Neuronal stem cell (in vitro differentiated cells): ENCODE data around the gene PIGU.
"Not testable (repeated sequence)": the region's sequence is repeated elsewhere in the genome, so short reads cannot be mapped to it uniquely, and the experiment has no call there.

Source experiments
- DNase-seq: peaks from one replicate; pipeline ENCODE4 v3.0.0-alpha.2; 2013; ENCODE audit warnings: low spot score
- H2AFZ ChIP-seq: one replicate; pipeline ENCODE4 v1.6.1; 2013; ENCODE audit warnings: mild to moderate bottlenecking, low read length, inconsistent platforms
- H2AK5ac ChIP-seq: 2 replicates; pipeline ENCODE4 v1.6.1; 2013; ENCODE audit warnings: low read depth, mild to moderate bottlenecking, inconsistent platforms, low read length, moderate library complexity, mixed read lengths
- H2BK120ac ChIP-seq: 2 replicates; pipeline ENCODE4 v1.6.1; 2013; ENCODE audit warnings: low read depth, mild to moderate bottlenecking, inconsistent platforms, low read length, moderate library complexity, mixed read lengths
- H2BK12ac ChIP-seq: one replicate; pipeline ENCODE4 v1.6.1; 2013; ENCODE audit warnings: low read length, inconsistent platforms
- H2BK15ac ChIP-seq: 2 replicates; pipeline ENCODE4 v1.6.1; 2013; ENCODE audit warnings: mild to moderate bottlenecking, low read length, inconsistent platforms, mixed read lengths
- H2BK5ac ChIP-seq: one replicate; pipeline ENCODE4 v1.6.1; 2013; ENCODE audit warnings: inconsistent platforms, mild to moderate bottlenecking, low read length, moderate library complexity
- H3K14ac ChIP-seq: one replicate; pipeline ENCODE4 v1.6.1; 2013; ENCODE audit warnings: low read length, inconsistent platforms
- H3K18ac ChIP-seq: 2 replicates; pipeline ENCODE4 v1.6.1; 2013; ENCODE audit warnings: low read length, inconsistent platforms
- H3K23ac ChIP-seq: 2 replicates; pipeline ENCODE4 v1.6.1; 2013; ENCODE audit warnings: low read depth, mild to moderate bottlenecking, mixed read lengths, low read length, inconsistent platforms; ENCODE audit not compliant: poor library complexity
- H3K27ac ChIP-seq: replicated peaks from 3 replicates; pipeline ENCODE4 v1.5.1; 2013; ENCODE audit warnings: low read length, inconsistent platforms
- H3K27me3 ChIP-seq, 3 experiments: 2 replicates each; pipeline ENCODE4 v1.6.1; 2013; ENCODE audit warnings: low read length in 3 of 3, mild to moderate bottlenecking in 2 of 3, inconsistent platforms in 1 of 3, low read depth in 1 of 3, mixed read lengths in 1 of 3, moderate library complexity in 1 of 3; ENCODE audit not compliant: control insufficient read depth in 3 of 3, insufficient read depth in 3 of 3
- H3K36me3 ChIP-seq, 2 donors: replicated peaks in 1 of 2; 2 replicates each; pipeline ENCODE4 v1.6.1; 2013; ENCODE audit warnings: low read length in 2 of 2; ENCODE audit not compliant: control insufficient read depth in 2 of 2, insufficient read depth in 2 of 2
- H3K4ac ChIP-seq: 2 replicates; pipeline ENCODE4 v1.6.1; 2013; ENCODE audit warnings: inconsistent platforms, mild to moderate bottlenecking, low read length, moderate library complexity
- H3K4me1 ChIP-seq, 2 donors: 1 replicate in 1 of 2; 2 replicates in 1 of 2; pipeline ENCODE4 v1.6.1; 2013; ENCODE audit warnings: low read length in 2 of 2, low read depth in 1 of 2; ENCODE audit not compliant: control insufficient read depth in 2 of 2, insufficient read depth in 1 of 2
- H3K4me2 ChIP-seq: one replicate; pipeline ENCODE4 v1.6.1; 2013; ENCODE audit warnings: mild to moderate bottlenecking, low read length, inconsistent platforms; ENCODE audit not compliant: insufficient read depth, poor library complexity, severe bottlenecking
- H3K4me3 ChIP-seq, 2 donors: 2 replicates each; pipeline ENCODE4 v1.5.1; 2013; ENCODE audit warnings: low read length in 2 of 2, mild to moderate bottlenecking in 2 of 2, inconsistent platforms in 1 of 2, moderate library complexity in 1 of 2
- H3K79me1 ChIP-seq: one replicate; pipeline ENCODE4 v1.6.1; 2013; ENCODE audit warnings: low read depth, mild to moderate bottlenecking, inconsistent platforms, low read length, moderate library complexity
- H3K9ac ChIP-seq: one replicate; pipeline ENCODE4 v1.6.1; 2013; ENCODE audit warnings: mild to moderate bottlenecking, low read depth, low read length, inconsistent platforms; ENCODE audit not compliant: poor library complexity
- H3K9me3 ChIP-seq, 2 donors: replicated peaks in 1 of 2; 2 replicates each; pipeline versions ENCODE3 to v1.6.1; 2013; ENCODE audit warnings: low read length in 2 of 2, mild to moderate bottlenecking in 2 of 2, inconsistent platforms in 1 of 2, low read depth in 1 of 2, mixed read lengths in 1 of 2, moderate library complexity in 1 of 2; ENCODE audit not compliant: control insufficient read depth in 2 of 2, insufficient read depth in 1 of 2
- H4K8ac ChIP-seq: one replicate; pipeline ENCODE4 v1.6.1; 2013; ENCODE audit warnings: low read depth, mild to moderate bottlenecking, inconsistent platforms, low read length, moderate library complexity
- H4K91ac ChIP-seq: one replicate; pipeline ENCODE4 v1.6.1; 2013; ENCODE audit warnings: low read length, low read depth, mild to moderate bottlenecking, inconsistent platforms; ENCODE audit not compliant: poor library complexity
- WGBS, 2 donors: extraction: QIAGEN DNeasy Blood & Tissue Kit; methylation state at CpG; one replicate each; pipeline ENCODE4 v1.1.7; 2013; ENCODE audit warnings: missing lambda C conversion rate in 2 of 2, mixed read lengths in 1 of 2; ENCODE audit not compliant: insufficient read length in 2 of 2, insufficient replicate concordance in 1 of 2; ENCODE audit errors: extremely low coverage in 2 of 2; 5-methylcytosine and 5-hydroxymethylcytosine counted together

The PIGU gene

DNA sequence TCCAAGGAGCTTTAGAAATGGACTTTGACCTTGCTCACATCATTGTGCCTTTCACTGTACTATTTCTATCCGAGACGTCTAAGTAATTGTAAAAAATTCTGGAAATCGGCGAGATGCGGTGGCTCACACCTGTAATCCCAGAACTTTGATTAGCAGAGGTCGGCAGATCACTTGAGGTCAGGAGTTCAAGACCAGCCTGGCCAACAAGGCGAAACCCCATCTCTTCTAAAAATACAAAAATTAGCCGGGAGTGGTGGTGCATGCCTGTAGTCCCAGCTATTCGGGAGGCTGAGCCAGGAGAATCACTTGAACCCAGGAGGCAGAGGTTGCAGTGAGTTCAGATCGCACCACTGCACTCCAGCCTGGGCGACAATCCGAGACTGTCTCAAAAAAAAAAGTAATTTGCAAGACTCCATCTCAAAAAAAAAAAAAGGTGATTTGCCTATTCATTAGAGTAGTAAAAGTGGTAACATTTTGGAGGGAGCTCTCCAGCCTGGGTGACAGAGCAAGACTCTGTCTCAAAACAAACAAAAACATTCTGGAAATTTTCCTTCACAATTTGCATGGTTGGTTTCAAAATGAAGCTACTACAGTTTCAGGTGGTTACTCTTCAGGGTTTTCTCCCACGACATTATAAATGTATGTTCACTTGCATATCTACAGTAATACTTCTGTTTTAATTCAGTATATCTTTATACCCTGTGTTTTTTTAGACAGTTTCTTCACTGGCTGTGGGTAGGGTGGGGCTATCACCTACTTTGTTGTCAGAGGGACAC lies 42.5 kb upstream of the PIGU start:
- not testable (repeated sequence) for H3K79me1 ChIP-seq, H2AFZ ChIP-seq, H3K4ac ChIP-seq, H3K18ac ChIP-seq, H3K4me1 ChIP-seq, H2BK5ac ChIP-seq, H3K9me3 ChIP-seq, H4K91ac ChIP-seq, H3K4me2 ChIP-seq, H3K4me3 ChIP-seq, H2BK15ac ChIP-seq, H4K8ac ChIP-seq, H3K9ac ChIP-seq, H3K23ac ChIP-seq, H3K27me3 ChIP-seq, DNase-seq, H3K27ac ChIP-seq, H2BK120ac ChIP-seq, H2AK5ac ChIP-seq, H3K14ac ChIP-seq, H2BK12ac ChIP-seq
- peaks cover 19 to 91% of the 10 kb centered on the region in 2 donors for H3K36me3 ChIP-seq
- WGBS, 2 donors: no CpG with 5 or more reads among the region's 13 CpGs

DNA sequence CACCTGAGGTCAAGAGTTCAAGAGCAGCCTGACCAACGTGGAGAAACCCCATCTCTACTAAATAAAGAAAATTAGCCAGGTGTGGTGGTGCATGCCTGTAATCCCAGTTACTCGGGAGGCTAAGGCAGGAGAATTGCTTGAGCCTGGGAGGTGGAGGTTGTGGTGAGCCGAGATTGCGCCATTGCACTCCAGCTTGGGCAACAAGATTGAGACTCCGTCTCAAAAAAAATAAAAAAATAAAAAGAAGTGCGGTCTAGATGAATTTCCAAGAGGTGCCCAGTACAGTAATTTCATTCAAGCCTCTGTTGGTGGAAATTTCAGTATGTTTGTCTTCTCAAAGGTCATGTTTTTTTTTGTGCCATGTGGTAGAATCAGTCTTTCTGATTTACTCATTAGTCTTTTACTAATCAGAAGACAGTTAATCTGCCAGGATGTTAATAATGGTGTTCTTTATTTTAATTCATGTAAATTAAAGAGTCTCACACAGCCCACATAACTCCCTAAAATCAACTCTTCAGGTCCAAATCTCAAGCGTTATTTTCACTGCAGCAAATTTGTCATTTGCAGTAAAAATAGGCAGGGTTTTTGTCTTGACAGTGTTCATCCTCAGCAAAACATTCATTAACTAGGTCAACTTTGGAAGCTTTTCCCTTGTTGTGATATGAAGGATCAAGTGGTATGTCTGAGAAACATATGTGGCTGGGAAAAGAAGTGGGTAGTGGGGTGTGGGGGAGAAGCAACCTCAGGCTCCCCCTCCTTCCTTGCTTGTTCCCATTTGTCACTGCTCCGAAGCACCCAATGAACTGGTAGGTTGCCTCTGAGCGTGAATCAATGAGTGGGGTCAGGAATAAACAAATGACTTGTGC lies 40.6 kb upstream of the PIGU start:
- Histone ChIP-seq H3K23ac (no peak overlapping the region), H4K91ac (no peak overlapping the region), H3K4me1 (no peaks in the 10 kb centered on the region), H3K18ac (no peak overlapping the region), H4K8ac (no peak overlapping the region), H2BK5ac (no peak overlapping the region), H2BK12ac (no peak overlapping the region), H2BK15ac (no peak overlapping the region), H3K27me3 (no peaks in the 10 kb centered on the region), H2AFZ (no peak overlapping the region), H3K36me3 (peaks cover 15 to 89% of the 10 kb centered on the region in 2 donors), H3K27ac (no peak overlapping the region), H3K9ac (no peak overlapping the region), H2AK5ac (no peak overlapping the region), H2BK120ac (no peak overlapping the region), H3K9me3 (peaks cover 0 to 2% of the 10 kb centered on the region in 2 donors), H3K79me1 (no peaks in the 10 kb centered on the region), H3K4me3 (no peak overlapping the region), H3K4ac (no peak overlapping the region), H3K4me2 (no peak overlapping the region), H3K14ac (no peak overlapping the region)
- WGBS, 2 donors: no CpG with 5 or more reads among the region's 9 CpGs
- DNase-seq: no peak

DNA sequence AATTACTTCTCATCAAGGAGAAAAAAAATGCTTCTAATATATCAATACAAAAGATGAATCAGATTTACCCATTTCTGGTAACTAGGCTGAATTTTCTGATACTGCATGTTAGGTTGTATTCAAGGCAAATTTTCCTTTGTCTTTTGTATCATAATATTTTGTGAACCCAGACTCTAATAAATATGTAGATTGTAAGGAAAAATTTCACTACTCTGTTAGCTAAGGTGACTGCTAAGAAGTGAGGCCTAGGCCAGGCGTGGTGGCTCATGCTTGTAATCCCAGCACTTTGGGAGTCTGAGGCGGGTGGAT lies 40.0 kb upstream of the PIGU start:
- Histone ChIP-seq H2BK5ac (no peak overlapping the region), H3K9ac (no peak overlapping the region), H3K14ac (no peak overlapping the region), H3K79me1 (no peaks in the 10 kb centered on the region), H3K4me2 (no peak overlapping the region), H3K36me3 (peaks cover 15 to 88% of the 10 kb centered on the region in 2 donors), H2AFZ (no peak overlapping the region), H2BK120ac (no peak overlapping the region), H2BK15ac (no peak overlapping the region), H3K27ac (no peak overlapping the region), H3K27me3 (peaks cover 0 to under 1% (median 0%) of the 10 kb centered on the region in 3 experiments), H2AK5ac (no peak overlapping the region), H2BK12ac (no peak overlapping the region), H3K4ac (no peak overlapping the region), H3K18ac (no peak overlapping the region), H3K23ac (no peak overlapping the region), H3K4me3 (no peak overlapping the region), H3K4me1 (no peaks in the 10 kb centered on the region), H4K91ac (no peak overlapping the region), H3K9me3 (peaks cover 0 to 2% of the 10 kb centered on the region in 2 donors), H4K8ac (no peak overlapping the region)
- no CpG with 5 or more reads among the region's 2 CpGs for WGBS, 2 donors
- no peak for DNase-seq

DNA sequence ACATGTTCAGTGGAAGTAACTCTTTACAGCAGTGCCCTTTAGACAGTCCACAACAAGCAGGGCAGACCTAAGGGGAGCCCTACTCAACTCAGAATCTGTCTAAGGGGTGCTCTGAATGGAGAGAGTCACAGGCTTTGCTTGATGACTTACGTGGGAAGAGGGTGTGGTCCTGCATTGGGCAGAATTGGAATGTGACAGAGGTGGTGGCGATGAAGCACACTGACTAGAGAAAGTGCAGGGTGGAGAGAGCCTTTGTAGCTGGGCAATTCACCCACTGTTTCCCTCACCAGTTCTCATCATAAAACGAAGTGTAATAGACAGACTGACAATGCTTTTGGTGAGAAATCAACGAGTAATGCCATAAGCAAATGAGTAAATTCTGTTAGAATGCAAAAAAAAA lies 38.5 kb upstream of the PIGU start:
- H3K27me3 ChIP-seq: peaks cover 0 to 14% (median 2%) of the 10 kb centered on the region in 3 experiments
- no peak overlapping the region for H2BK120ac ChIP-seq
- no peak overlapping the region for H2BK15ac ChIP-seq
- no peak overlapping the region for H3K4me3 ChIP-seq
- no peak overlapping the region for H3K4me2 ChIP-seq
- no peak overlapping the region for H2AK5ac ChIP-seq
- peaks cover 16 to 74% of the 10 kb centered on the region in 2 donors for H3K36me3 ChIP-seq
- DNase-seq: no peak
- H3K14ac ChIP-seq: no peak overlapping the region
- no peak overlapping the region for H4K8ac ChIP-seq
- H3K18ac ChIP-seq: no peak overlapping the region
- H3K79me1 ChIP-seq: no peaks in the 10 kb centered on the region
- peaks cover 0 to 2% of the 10 kb centered on the region in 2 donors for H3K4me1 ChIP-seq
- H2BK12ac ChIP-seq: no peak overlapping the region
- H3K4ac ChIP-seq: no peak overlapping the region
- H4K91ac ChIP-seq: no peak overlapping the region
- H2BK5ac ChIP-seq: no peak overlapping the region
- H3K9me3 ChIP-seq: peaks cover 0 to 2% of the 10 kb centered on the region in 2 donors
- H3K27ac ChIP-seq: no peak overlapping the region
- no peak overlapping the region for H2AFZ ChIP-seq
- H3K9ac ChIP-seq: no peak overlapping the region
- no CpG with 5 or more reads among the region's 4 CpGs for WGBS, 2 donors
- no peak overlapping the region for H3K23ac ChIP-seq
